ENCODE measurements around the gene CPNE8.

The CPNE8 gene

GRCh38 chr12:38713294-38713693, 192.1 kb downstream of the CPNE8 start:
- no peak for DNase-seq

- no peak for DNase-seq
Measured at GRCh38 chr12:38711054-38711453, 194.3 kb downstream of the CPNE8 start.

GRCh38 chr12:38708466-38708865, 196.9 kb downstream of the CPNE8 start:
- DNase-seq, result no peak

- DNase-seq, result no peak
Measured at GRCh38 chr12:38707648-38708047, 197.7 kb downstream of the CPNE8 start.

- DNase-seq, result no peak
Measured at GRCh38 chr12:38697289-38697688, 208.1 kb downstream of the CPNE8 start.

GRCh38 chr12:38695057-38695456, 210.3 kb downstream of the CPNE8 start:
- no peak for DNase-seq

GRCh38 chr12:38691164-38691563, 214.2 kb downstream of the CPNE8 start:
- no peak for DNase-seq

GRCh38 chr12:38690646-38691045, 214.7 kb downstream of the CPNE8 start:
- DNase-seq, result no peak

GRCh38 chr12:38689704-38690103, 215.7 kb downstream of the CPNE8 start:
- no peak for DNase-seq

GRCh38 chr12:38689195-38689594, 216.2 kb downstream of the CPNE8 start:
- DNase-seq, result no peak

- DNase-seq, result no peak
Measured at GRCh38 chr12:38682521-38682920, 222.9 kb downstream of the CPNE8 start.

- DNase-seq, result no peak
Measured at GRCh38 chr12:38669530-38669929, 235.9 kb downstream of the CPNE8 start.

- no peak for DNase-seq
Measured at GRCh38 chr12:38669081-38669480, 236.3 kb downstream of the CPNE8 start.

GRCh38 chr12:38666425-38666824, 239.0 kb downstream of the CPNE8 start:
- no peak for DNase-seq

GRCh38 chr12:38664661-38665269, 240.6 kb downstream of the CPNE8 start:
- no peak for DNase-seq

GRCh38 chr12:38662829-38663228, 242.6 kb downstream of the CPNE8 start:
- DNase-seq, result no peak

- DNase-seq, result no peak
Measured at GRCh38 chr12:38653650-38654049, 251.7 kb downstream of the CPNE8 start.

GRCh38 chr12:38648813-38649212, 256.6 kb downstream of the CPNE8 start:
- no peak for DNase-seq

- no peak for DNase-seq
Measured at GRCh38 chr12:38646146-38646545, 259.2 kb downstream of the CPNE8 start.

GRCh38 chr12:38639625-38640024, 265.8 kb downstream of the CPNE8 start:
- no peak for DNase-seq

GRCh38 chr12:38638401-38638800, 267.0 kb downstream of the CPNE8 start:
- no peak for DNase-seq

GRCh38 chr12:38633511-38633910, 271.9 kb downstream of the CPNE8 start:
- DNase-seq, result no peak

GRCh38 chr12:38629064-38629463, 276.3 kb downstream of the CPNE8 start:
- DNase-seq, result no peak

GRCh38 chr12:38628288-38628687, 277.1 kb downstream of the CPNE8 start:
- DNase-seq, result no peak

- DNase-seq, result no peak
Measured at GRCh38 chr12:38625306-38625705, 280.1 kb downstream of the CPNE8 start.

- DNase-seq, result no peak
Measured at GRCh38 chr12:38614171-38614570, 291.2 kb downstream of the CPNE8 start.
